DMS79 treated with DMSO at 0.1 percent for 48 hours (cell line): ENCODE data around the gene ACTL10.

Source experiments
- DNase-seq: peaks from one replicate; lab custom pipeline; 2025; lab: John Stamatoyannopoulos, UW

Gene ACTL10

DNA sequence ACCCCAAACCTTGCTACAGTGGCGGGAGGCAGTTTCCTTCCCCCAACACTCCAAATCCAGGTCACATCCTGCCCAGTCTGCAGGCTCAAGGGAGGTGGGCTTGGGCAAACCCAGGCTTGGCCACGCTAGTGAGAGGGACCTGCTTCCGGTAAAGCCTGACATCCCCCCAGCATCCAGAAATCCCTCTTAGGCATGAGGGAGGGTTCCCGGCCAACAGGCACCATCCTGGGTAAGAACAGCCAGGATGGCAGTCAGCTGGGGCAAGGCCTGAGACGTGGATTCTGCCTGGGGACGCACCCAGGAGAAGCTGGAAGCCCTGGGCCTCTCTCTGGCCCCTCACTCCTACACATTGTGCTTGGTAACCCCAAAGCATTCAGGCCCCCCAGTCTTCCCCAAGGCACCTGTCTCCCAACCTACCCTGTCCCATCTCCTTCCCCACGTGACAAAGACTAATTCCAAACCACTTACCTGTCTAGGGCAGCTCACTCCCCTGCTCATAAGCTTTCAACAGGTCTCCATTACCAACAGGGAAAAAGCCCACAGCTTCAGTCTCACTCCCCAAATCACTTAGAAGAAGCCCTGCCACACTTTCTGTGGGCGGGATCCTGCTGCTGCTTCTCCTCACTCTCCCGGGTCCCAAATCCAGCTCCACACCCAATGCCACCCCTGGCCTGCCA is 2.5 kb upstream of the ACTL10 start:
- DNase-seq: no peak

DNA sequence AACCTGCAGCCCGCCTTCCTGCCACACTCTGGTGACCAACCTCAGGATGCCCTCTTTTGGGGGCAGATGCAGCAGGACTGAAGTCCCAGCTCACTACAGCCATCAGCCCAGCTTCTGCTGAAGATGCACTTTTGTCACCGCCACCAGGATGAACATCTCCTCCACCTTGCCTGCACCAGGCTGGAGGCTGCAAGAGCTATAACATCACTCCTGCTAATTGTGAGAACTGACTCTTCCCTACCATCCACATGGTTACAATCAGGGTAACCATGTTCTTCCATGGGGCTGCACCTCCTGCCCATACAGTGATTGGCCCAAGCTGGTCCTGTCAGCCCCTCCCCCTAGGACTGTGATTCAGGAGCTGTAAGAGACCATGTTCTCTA is 2.0 kb upstream of the ACTL10 start:
- no peak for DNase-seq

DNA sequence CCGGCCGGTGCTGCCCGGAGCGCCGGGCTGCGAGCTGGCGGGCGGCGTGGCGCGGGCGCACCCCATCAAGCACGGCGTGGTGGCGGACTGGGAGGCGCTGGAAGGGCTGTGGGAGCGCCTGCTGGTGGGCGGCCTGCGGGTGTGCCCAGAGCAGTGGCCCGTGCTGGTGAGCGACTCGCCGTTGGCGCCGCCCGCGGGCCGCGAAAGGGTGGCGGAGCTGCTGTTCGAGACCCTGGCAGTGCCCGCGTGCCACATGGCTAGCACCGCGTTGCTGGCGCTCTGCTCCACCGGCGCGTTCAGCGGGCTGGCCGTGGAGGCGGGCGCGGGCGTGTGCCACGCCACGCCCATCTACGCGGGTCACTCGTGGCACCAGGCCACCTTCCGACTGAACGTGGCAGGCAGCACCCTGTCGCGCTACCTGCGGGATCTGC is 517 bp downstream of the ACTL10 start:
- DNase-seq: no peak

DNA sequence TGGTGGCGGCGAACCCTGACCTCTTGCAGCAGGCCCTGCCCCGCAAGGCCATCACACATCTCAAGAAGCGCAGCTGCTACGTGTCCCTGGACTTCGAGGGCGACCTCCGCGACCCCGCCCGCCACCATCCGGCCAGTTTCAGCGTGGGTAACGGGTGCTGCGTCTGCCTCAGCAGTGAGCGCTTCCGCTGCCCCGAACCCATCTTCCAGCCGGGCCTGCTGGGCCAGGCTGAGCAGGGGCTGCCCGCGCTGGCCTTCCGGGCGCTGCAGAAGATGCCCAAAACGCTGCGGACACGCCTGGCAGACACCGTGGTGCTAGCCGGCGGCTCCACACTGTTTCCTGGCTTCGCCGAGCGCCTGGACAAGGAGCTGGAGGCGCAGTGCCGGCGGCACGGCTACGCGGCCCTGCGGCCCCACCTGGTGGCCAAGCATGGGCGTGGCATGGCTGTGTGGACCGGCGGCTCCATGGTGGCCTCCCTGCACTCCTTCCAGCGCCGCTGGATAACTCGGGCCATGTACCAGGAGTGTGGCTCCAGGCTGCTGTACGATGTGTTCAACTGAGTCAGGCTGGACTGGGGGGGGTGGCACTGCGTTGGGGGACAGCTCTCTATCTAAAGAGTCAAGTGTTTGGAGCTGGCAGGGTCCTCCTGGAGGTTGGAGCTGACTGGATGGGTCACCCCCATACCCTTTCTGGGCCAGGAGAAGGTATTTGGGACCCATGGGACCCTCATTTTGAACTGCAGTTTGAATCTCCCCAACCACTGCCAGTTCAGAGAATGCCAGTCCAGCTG is 1.1 kb downstream of the ACTL10 start:
- DNase-seq: peak; percentile 54

DNA sequence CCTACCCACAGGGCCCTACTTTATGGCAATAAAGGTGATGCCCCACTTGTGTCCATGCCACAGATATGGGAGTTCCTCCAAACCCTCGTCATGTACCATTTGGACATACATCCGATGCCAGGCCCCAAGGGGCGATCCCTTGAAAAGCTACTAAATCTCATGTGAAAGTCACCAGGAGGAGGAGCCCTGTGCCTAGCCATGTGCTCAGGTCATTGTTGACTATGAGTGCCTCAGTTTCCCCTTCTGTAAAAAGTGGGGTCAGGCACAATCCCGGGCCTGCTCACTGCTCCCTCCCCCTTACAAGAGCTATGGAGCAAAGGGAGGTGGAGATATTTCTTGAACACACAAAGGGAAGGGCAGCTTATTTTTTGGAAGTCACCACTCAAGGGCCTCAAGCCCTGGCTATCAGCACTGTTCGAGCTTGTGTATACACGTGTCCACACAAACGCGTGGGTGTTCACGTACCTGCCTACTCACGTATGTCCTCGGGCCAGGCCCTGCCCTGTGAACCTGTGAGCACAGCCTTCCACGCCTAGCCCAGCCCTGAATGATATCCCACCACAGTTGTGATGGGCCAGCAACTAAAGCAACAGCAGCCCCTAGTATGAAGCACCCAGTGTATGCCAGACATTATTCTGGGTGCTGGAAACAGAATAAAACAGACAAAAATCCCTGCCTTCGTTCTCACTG is 1.9 kb downstream of the ACTL10 start:
- DNase-seq: no peak

DNA sequence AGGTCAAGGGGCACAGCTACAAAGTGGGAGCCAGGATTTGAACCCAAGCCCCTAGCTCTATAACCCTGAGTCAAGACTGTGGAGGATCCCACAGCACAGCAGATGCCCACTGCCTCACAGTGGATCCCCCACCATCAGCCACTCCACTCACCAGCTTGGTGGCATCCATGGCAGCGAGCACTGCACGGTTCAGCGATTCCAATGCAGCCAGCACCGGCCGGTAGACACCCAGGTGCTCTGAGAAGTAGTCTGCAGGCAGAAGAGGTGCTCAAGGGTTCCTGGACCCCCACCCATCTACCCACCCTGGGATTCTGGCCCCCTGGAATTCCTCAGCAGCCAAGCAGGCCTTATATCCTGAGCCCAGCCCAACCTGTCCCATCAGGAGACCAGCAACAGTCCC is 2.5 kb downstream of the ACTL10 start:
- DNase-seq: no peak

DNA sequence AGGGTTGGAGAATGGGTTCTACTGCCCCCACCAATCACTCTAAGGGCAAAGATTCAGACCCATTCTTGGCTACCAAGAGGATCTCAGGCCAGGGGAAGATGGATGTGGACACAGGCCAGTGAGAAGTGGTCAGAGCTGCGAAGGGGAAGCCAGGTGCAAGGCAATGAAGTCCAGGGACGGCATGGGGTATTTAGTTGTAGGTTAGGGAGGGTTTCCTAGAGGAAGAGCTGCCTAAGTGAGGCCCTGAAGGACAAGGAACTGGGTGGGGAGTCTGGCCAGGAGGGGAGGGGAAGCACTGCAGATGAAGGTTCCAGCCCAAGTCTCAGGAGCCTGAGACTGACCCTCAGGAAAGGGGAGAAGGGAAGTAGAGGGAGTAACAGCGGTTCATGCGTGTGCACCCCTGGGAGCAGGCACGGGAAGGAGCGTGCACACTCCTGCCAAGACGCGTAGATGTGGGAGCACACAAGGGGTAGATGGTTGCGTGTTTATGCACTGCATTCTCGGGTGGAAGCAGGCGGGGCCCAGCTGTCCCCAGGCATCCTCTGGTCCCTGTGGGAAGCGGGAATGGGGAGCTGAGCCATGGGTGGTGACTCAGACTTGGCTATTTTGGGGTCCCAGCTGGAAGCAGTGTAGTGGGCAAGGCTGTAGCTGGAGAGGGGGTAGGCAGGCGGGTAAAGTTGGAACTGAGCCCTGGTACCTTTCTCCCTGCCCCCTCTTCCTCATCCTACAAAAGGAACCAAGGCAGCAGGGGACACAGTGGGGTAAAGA is 3.3 kb downstream of the ACTL10 start:
- no peak for DNase-seq

DNA sequence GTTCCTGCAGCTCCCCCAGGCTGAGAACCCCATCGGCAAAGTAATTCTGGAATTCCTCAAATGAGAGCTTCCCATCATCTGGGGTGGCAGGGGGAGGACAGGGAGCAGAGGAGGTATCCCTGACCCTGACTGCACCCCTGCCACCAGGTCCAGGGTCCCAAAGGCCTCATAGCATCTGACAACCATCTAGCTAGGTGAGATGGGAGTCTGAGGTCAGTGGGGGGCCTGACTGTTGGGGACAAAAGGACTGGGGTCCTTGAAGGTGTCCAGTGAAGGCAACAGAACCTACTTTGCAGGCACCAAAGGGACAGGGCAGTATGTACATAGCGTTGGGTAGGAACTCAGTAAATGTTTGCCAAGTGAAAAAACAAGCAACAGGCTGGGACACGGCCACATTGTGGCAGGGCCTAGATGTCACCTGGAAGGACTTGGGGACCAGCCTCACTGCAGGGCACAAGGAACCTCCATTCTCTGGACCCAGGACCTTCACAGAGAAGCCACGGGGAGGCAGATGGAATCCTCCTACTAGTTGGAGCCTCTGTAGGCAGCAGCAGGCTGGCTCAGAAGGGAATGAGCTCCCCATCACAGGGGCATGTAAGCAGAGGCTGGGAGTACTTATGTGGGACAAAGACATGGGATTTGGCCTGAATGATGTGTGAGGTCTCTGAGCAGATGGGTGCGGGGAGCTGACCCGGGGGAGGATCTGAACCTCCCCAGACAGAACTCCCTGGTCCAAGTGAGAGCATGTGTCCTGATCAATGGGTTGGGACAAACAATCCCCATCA is 4.2 kb downstream of the ACTL10 start:
- no peak for DNase-seq

DNA sequence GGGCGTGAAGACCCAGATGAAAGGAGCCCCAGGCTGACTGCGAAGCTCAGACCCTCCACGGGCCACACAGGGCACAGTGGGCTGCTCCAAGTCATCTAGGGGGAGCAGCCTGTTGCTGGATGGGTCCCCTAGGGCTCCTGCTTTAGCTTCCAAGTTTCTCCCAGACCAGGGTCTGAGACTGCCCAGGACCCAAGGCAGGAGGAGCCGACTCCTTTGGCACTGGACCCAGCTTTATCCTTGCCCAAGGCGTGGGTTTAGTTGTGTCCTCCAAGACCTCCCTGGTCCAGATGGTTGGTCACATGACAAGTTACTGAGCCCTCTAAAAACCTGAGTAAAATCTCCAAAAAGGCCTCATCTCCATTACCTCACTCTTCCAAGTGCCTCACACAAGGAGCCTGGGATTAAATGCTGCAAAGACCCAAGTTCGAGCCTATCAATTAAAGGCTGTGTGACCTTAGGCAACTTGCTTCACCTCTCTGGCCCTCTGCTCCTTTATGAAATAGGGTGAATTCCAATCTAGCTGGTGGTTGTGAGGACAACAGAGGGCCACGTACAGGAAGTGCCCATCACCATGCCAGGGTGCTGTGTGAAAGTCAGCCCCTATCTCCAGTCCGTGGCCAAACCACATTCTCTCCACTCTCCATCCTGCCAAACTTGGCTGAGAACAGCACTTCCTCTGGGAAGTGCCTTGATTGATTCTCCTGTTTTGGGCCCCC is 5.0 kb downstream of the ACTL10 start:
- DNase-seq: no peak

DNA sequence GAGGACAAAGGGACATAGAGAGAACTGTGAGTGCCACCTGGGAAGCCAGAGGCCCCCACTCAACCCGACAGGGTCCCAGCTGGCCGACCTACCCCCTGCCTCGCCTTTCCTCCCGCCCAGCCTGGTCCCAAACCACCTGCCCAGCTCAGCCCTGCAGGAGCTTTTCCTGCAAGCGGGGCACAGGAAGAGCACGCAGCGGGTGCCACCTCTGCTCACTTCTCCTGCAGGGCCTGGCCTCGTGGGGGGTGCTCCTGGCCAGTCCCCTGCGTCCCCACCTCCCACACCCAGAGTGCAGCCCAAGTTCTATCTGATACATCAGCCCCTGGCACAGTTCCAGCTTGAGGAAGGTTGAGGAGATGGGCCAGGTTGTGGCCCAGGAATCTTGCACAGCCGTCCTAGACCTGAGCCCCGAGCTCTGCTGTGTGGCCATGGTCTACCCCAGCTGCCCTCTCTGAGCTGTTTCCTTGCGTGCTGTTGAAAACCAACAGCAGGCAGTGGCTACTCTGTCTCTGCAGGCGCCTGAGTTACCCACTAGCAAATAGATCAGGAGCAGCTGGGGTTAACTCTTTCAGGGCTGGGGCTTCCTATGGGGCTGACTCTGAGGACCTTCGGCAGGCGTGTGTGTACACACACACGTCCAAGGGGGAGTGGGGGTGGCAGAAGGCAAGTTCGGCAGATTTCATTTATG is 5.8 kb downstream of the ACTL10 start:
- DNase-seq: no peak

DNA sequence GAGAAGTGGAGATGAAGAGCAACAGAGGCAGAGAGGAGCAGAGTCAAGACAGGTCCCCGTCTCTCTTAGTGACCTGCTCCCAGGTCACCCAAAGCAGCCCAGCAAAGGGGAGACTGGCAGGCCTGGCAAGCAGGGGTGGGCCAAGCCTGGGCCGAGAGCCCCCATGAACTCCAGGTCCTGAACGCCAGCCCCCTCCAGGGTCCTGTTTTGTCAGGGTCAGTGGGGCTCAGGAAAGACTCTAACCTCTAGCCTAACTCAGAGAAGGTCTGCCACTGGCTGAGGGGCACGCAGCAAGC is 6.3 kb downstream of the ACTL10 start:
- no peak for DNase-seq

DNA sequence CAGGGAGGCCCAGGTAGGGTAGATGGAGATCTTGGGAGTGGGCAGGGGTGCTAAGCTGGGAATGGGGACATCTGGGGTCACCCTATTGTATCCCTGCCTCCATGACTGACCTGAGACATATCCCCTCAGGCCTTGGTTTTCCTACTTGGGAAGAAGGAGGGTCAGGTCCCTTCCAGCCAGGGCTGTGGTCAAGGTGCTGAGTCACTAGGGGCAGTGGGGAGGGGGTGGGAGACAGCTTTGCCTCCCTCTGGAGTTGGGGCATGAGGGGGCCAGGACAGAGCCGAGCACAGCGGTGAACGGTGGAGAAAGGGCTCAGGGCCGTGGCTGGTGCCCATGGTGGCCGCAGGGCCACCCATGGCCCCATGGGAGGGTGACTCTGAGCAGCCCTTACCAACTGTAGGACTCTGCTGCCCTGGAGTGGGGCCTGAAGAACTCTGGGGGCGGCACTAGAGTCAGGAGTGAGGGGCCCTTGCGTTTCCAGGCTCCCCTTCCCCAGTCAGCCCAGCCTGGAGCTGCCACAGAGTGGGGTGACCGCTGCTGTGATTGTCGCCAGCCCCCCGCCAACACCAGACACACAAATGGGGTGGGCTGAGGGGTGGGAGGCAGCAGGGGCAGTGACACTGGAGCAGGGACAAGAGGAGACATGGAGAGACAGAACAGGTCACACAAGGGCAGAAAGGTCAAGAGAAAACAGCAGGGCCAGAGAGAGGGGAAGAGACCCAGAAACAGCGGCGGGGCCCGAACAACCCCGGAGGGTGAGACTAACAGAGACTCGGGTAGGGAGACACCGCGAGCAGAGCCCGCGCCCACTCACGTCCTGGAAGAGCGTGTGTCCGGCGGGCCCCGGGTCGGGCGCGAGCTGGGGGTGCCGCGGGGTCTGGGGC is 6.9 kb downstream of the ACTL10 start:
- DNase-seq: no peak

DNA sequence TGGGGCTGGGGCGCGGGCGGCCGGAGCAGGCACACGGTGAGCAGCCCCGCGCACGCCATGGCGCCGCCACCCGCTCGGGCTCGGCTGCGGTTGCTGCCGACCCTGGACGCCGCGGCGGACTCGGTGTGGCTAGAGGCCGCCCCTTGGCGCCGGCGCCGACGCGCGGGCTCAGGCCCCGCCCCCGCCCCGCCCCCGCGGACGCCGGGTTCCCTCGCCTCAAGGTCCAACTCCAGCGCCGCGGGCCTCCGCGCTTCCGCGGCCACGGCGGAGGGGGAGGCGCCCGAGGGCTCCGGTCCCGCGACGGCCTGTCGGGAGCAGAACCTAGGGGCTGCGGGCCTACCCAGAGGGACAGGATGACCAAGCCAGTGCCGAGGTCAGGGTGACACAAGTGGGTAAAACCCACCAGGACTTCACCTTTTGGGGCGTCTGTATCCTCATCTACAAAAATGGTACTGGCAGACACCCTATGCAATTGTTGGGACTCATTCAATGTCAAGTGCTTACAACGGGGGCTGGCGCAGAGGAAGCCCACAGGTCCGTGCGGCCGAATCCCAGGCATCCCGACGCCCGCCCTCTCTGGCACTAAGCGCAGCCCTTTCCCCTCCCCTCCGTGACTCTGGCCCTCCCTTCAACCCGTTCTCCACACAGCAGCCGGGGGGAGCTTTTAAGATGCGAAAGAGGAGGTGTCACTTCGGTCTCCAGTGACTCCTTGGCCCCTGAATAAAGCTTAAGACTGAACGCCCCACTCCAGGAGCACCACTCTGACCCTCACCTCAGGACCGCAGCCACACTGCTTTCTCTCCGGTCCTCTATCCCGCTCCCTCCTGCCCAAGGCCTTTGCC is 7.8 kb downstream of the ACTL10 start, which contains the start of gene NECAB3:
Gene NECAB3 (minus strand): TSS at position 135 of the 842 bp plus-strand sequence. CDS start 76 bp downstream, at position 59.
- peak; percentile 25 for DNase-seq

DNA sequence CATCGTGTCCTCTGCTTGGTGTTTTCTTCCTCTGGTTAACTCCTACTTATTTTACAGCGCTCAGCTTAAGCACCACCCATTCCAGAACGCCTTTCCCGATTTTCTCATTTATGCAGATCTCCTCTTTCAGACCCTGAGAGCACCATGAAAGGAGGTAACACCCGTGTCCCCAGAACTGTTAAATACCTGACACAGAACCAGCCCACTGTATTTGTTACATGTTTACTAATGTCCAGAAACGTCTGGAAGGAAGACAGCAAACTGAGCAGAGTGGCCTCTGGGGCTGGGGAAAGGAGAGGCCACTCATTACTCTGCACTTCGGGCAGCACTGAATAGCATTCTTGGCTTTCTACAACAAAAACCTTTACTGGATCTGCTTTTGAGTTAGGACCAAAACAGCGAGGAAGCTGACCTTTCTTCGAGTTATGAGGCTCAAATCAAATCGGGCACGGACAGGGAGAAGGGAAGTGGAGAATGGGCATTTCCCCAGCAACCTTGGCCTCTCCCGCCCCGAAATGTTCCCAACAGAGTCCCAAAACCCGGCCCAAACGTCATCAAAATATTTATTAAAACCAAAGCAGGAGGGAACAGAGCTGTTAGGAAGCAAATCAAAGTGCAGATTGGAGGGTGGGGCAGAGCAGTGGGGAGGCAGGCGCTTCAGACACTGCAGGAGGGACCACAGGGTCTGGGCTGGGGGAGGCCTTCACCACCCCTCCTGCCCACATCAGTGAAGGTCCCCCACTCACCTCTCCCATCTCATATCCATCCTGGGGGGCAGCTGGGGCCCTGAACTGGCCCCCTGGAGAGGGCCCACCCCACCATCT is 8.6 kb downstream of the ACTL10 start:
- DNase-seq: no peak

DNA sequence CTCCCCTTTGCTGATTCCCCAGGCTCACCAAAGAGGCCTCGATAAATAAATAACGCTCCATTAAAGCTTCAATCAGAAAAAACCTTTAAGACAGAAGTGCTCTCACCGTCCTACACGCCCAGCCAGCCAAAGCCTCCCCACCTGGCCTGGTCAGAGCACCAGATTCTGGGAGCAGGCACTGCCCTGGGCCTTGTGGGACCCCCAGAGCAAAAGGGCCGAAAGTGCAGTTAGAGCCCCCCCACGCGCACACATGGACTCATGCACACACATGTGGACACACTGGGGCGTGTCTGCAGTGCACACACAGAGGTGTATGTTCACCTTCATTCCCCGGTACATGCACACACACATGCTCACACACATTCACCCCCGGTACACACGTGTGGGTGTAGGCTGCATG is 9.4 kb downstream of the ACTL10 start:
- no peak for DNase-seq

DNA sequence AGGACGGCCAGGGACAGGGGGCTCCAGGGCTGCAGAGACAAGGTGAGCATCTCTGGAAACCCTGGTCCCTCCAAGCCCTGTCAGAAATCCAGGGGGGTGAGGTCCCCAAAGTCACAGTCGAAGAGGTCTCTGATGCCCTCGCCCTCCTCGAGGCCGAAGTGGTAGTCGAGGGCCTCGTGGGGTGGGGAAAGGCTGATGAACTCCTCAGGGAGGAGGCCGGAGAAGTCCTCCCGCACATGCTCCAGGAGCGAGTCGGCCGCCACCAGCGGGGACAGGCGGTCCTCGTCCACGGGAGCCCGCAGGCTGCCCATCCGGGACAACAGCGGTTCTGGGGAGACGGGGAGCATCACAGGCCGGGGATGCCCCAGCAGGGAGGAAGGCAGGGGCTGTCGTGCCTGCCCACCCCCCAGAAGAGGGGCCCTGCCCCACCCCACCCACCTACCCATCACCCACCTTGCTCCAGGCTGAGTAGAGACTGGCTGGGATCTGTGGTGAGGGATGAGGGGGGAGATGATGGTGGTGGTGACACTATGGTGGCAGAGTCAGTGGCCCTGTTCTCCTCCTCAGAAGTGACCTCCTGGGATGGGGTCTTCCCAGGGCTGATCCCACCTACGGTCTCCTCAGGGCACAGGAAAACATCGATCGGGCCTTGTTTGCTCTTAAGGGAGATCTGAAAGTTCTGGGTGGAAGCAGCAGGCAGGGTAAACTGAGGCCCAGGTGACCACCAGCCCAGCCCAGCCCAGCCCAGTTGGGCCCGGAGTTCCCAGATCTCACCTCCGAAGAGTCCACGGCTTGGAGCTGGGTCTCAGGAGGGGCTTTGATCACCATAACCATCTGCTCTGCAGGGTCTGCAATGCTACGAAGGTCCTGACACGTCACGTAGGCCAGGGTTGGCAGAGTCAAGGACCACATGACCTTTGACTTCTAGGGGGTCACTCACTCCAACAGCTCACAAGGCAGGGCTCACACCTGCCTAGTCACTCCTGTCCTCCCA is 10.2 kb downstream of the ACTL10 start:
- no peak for DNase-seq
